ENCODE results near the gene PRTG. TPM values are rescaled to one million over a fixed set of nuclear protein-coding genes. Genes with fewer than 3 reads are reported as not detected.
"Not testable (repeated sequence)": the region's sequence is repeated elsewhere in the genome, so short reads cannot be mapped to it uniquely, and the experiment has no call there.

The PRTG gene
- 8.6 TPM for total RNA-seq
- long read RNA-seq, partial matches to known transcripts: 1 of 5 reads
- long read RNA-seq, other reads (novel, unspliced or antisense): 4 of 5 reads

- Histone ChIP-seq H3K4me3 (peak within 1 kb of the TSS; percentile 77), H3K9me3 (no peaks in the 10 kb centered on the region), H3K27me3 (no peaks in the 10 kb centered on the region), H3K36me3 (no peaks in the 10 kb centered on the region), H3K27ac (peak within 1 kb of the TSS; percentile 73), H3K4me1 (peaks cover 4% of the 10 kb centered on the region)
- intact Hi-C loops (cut with DNase I): no loop called here
- ATAC-seq (peak; percentile 97), DNase-seq (peak; percentile 93)
- no peak for TF ChIP-seq CTCF (IDR thresholded peaks at IDR 0.05)
These were observed at the start of gene PRTG for GRCh38 chr15:55742927-55743728. Gene PRTG, minus strand, starts transcription at chr15:55743152. Its CDS starts 221 bp downstream, at chr15:55742931.

- ATAC-seq: peak; percentile 96
- H3K27ac ChIP-seq: peak overlapping the region; percentile 78
These were observed 48.8 kb upstream of the PRTG start for GRCh38 chr15:55791551-55792400.

GRCh38 chr15:55789066-55789660 lies 46.2 kb upstream of the PRTG start:
- no peak overlapping the region for H3K27ac ChIP-seq
- no peaks in the 10 kb centered on the region for H3K27me3 ChIP-seq
- H3K4me3 ChIP-seq: no peak overlapping the region
- DNase-seq (no peak), ATAC-seq (no peak)
- no peaks in the 10 kb centered on the region for H3K36me3 ChIP-seq
- no peaks in the 10 kb centered on the region for H3K9me3 ChIP-seq
- intact Hi-C loops (cut with DNase I): no loop called here
- peak; percentile 54 for TF ChIP-seq CTCF (IDR thresholded peaks at IDR 0.05)
- H3K4me1 ChIP-seq: no peaks in the 10 kb centered on the region

More at GRCh38 chr15:55791551-55792400, 48.8 kb upstream of the PRTG start:
- intact Hi-C loops (cut with DNase I): no loop called here
- H3K27me3 ChIP-seq: no peaks in the 10 kb centered on the region
- no peaks in the 10 kb centered on the region for H3K36me3 ChIP-seq
- DNase-seq: peak; percentile 78
- no peaks in the 10 kb centered on the region for H3K4me1 ChIP-seq
- no peak for TF ChIP-seq CTCF (IDR thresholded peaks at IDR 0.05)
- no peaks in the 10 kb centered on the region for H3K9me3 ChIP-seq
- no peak overlapping the region for H3K4me3 ChIP-seq

GRCh38 chr15:55786341-55786740 lies 43.4 kb upstream of the PRTG start:
- no peaks in the 10 kb centered on the region for H3K27me3 ChIP-seq
- DNase-seq (no peak), ATAC-seq (no peak)
- H3K4me3 ChIP-seq: no peak overlapping the region
- H3K4me1 ChIP-seq: no peaks in the 10 kb centered on the region
- TF ChIP-seq CTCF (IDR thresholded peaks at IDR 0.05): no peak
- intact Hi-C loops (cut with DNase I): no loop called here
- no peaks in the 10 kb centered on the region for H3K36me3 ChIP-seq
- no peak overlapping the region for H3K27ac ChIP-seq
- no peaks in the 10 kb centered on the region for H3K9me3 ChIP-seq

- intact Hi-C loops (cut with DNase I); H3K4me3 ChIP-seq; H3K27ac ChIP-seq; H3K27me3 ChIP-seq; H3K36me3 ChIP-seq; ATAC-seq; H3K4me1 ChIP-seq; H3K9me3 ChIP-seq: not testable (repeated sequence)
- DNase-seq: peak; percentile 70
These were observed 42.6 kb upstream of the PRTG start for GRCh38 chr15:55785593-55785992.
